ENCODE data around the gene UBE2S.

- TF ChIP-seq POLR2A (IDR thresholded peaks at IDR 0.05) (no peak), POLR2AphosphoS5 (IDR thresholded peaks at IDR 0.05) (no peak), CTCF (IDR thresholded peaks at IDR 0.05) (no peak)
Measured at GRCh38 chr19:55441319-55441691, 33.7 kb upstream of the UBE2S start.
